ENCODE data around the gene ZNF516. TPM values are rescaled to one million over a fixed set of nuclear protein-coding genes. Genes with fewer than 3 reads are reported as not detected.

The ZNF516 gene
- polyA plus RNA-seq, 3 donors = 5.0 to 41.9 (median 8.6) TPM

GRCh38 chr18:76340410-76340809 is 154.6 kb downstream of the ZNF516 start:
- Histone ChIP-seq H2AFZ (ENCODE audit: insufficient read depth, low read depth, low read length, poor library complexity, severe bottlenecking) (no peak overlapping the region), H4K20me1 (ENCODE audit: insufficient read depth, low read length) (no peaks in the 10 kb centered on the region), H3K27me3 (ENCODE audit: control insufficient read depth in 2 of 2, insufficient read depth in 2 of 2, low read length in 2 of 2) (no peaks in the 10 kb centered on the region), H3K4me3 (replicated peaks in 1 of 3; ENCODE audit: low read depth in 2 of 3, low read length in 3 of 3) (no peak overlapping the region), H3K9ac (ENCODE audit: insufficient read depth, low read length, poor library complexity, severe bottlenecking) (no peak overlapping the region), H3K36me3 (replicated peaks in 1 of 2; ENCODE audit: control insufficient read depth in 1 of 2, insufficient read depth in 2 of 2, low read length in 2 of 2) (no peaks in the 10 kb centered on the region), H3K79me2 (ENCODE audit: insufficient read depth, low read length) (no peaks in the 10 kb centered on the region), H3K9me3 (replicated peaks in 1 of 2; ENCODE audit: control insufficient read depth in 1 of 2, insufficient read depth in 1 of 2, low read length in 2 of 2) (peaks cover 7 to 11% of the 10 kb centered on the region in 2 donors), H3K4me1 (ENCODE audit: control insufficient read depth in 1 of 2, insufficient read depth in 2 of 2, low read length in 2 of 2) (no peaks in the 10 kb centered on the region), H3K27ac (ENCODE audit: low read depth in 1 of 2, low read length in 2 of 2) (no peak overlapping the region), H3K4me2 (replicated peaks; ENCODE audit: extremely low read depth, low read length, poor library complexity, severe bottlenecking) (no peak overlapping the region)
- WGBS (ENCODE audit: insufficient coverage) = 78% methylated on average over 2 of the region's 2 CpGs
- intact Hi-C loops (cut with micrococcal nuclease) = loop anchor here in 1 of 2 donors (10.0 kb wide), 1 partner anchor 1686 kb away; no protein-coding TSS in a partner anchor
- Mint-ChIP-seq H3K27ac (no peak overlapping the region), H3K27me3 (ENCODE audit: low read depth in 3 of 3) (peaks cover 1 to 7% (median 3%) of the 10 kb centered on the region in 3 donors), H3K4me3 (no peak overlapping the region), H3K4me1 (peaks cover 7% of the 10 kb centered on the region), H3K9me3 (peaks cover 0 to 17% (median 9%) of the 10 kb centered on the region in 7 donors), H3K36me3 (no peaks in the 10 kb centered on the region)
- DNase-seq = no peak
- no peak for TF ChIP-seq CTCF (IDR thresholded peaks at IDR 0.05)

- no peaks in the 10 kb centered on the region for H4K20me1 ChIP-seq (ENCODE audit: insufficient read depth, low read length)
- no peak overlapping the region for H3K27ac ChIP-seq (ENCODE audit: low read depth in 1 of 2, low read length in 2 of 2)
- Mint-ChIP-seq H3K9me3 (peaks cover 0 to 17% (median 9%) of the 10 kb centered on the region in 7 donors), H3K4me1 (peaks cover 7% of the 10 kb centered on the region), H3K27ac (no peak overlapping the region), H3K4me3 (no peak overlapping the region), H3K27me3 (ENCODE audit: low read depth in 3 of 3) (peaks cover 1 to 7% (median 3%) of the 10 kb centered on the region in 3 donors), H3K36me3 (no peaks in the 10 kb centered on the region)
- intact Hi-C loops (cut with micrococcal nuclease) = no loop called here
- no peaks in the 10 kb centered on the region for H3K4me1 ChIP-seq (ENCODE audit: control insufficient read depth in 1 of 2, insufficient read depth in 2 of 2, low read length in 2 of 2)
- peaks cover 7 to 11% of the 10 kb centered on the region in 2 donors for H3K9me3 ChIP-seq (replicated peaks in 1 of 2; ENCODE audit: control insufficient read depth in 1 of 2, insufficient read depth in 1 of 2, low read length in 2 of 2)
- H3K79me2 ChIP-seq (ENCODE audit: insufficient read depth, low read length) = no peaks in the 10 kb centered on the region
- 50% methylated on average over 2 of the region's 2 CpGs for WGBS (ENCODE audit: insufficient coverage)
- no peak overlapping the region for H3K4me3 ChIP-seq (replicated peaks in 1 of 3; ENCODE audit: low read depth in 2 of 3, low read length in 3 of 3)
- no peak overlapping the region for H3K9ac ChIP-seq (ENCODE audit: insufficient read depth, low read length, poor library complexity, severe bottlenecking)
- H3K36me3 ChIP-seq (replicated peaks in 1 of 2; ENCODE audit: control insufficient read depth in 1 of 2, insufficient read depth in 2 of 2, low read length in 2 of 2) = no peaks in the 10 kb centered on the region
- no peaks in the 10 kb centered on the region for H3K27me3 ChIP-seq (ENCODE audit: control insufficient read depth in 2 of 2, insufficient read depth in 2 of 2, low read length in 2 of 2)
- H2AFZ ChIP-seq (ENCODE audit: insufficient read depth, low read depth, low read length, poor library complexity, severe bottlenecking) = no peak overlapping the region
- TF ChIP-seq CTCF (IDR thresholded peaks at IDR 0.05) = no peak
- no peak for DNase-seq
- H3K4me2 ChIP-seq (replicated peaks; ENCODE audit: extremely low read depth, low read length, poor library complexity, severe bottlenecking) = no peak overlapping the region
These were observed 155.8 kb downstream of the ZNF516 start for GRCh38 chr18:76339246-76339620.
